ENCODE data around the gene TENM3.

The TENM3 gene

GRCh38 chr4:182756161-182756690 is 513.0 kb downstream of the TENM3 start:
- no peak for DNase-seq

GRCh38 chr4:182758273-182758672 is 515.1 kb downstream of the TENM3 start:
- no peak for DNase-seq

GRCh38 chr4:182760551-182761043 is 517.4 kb downstream of the TENM3 start:
- DNase-seq, result no peak

GRCh38 chr4:182764137-182764536 is 520.9 kb downstream of the TENM3 start:
- no peak for DNase-seq

GRCh38 chr4:182764642-182765041 is 521.4 kb downstream of the TENM3 start:
- no peak for DNase-seq

GRCh38 chr4:182765987-182766856 is 523.0 kb downstream of the TENM3 start:
- DNase-seq, result no peak

GRCh38 chr4:182766857-182767250 is 523.7 kb downstream of the TENM3 start:
- no peak for DNase-seq

- no peak for DNase-seq
These were observed 525.6 kb downstream of the TENM3 start for GRCh38 chr4:182768838-182769237.

GRCh38 chr4:182770259-182770995 is 527.2 kb downstream of the TENM3 start:
- no peak for DNase-seq

GRCh38 chr4:182770996-182771514 is 527.9 kb downstream of the TENM3 start:
- no peak for DNase-seq

- DNase-seq, result no peak
These were observed 531.9 kb downstream of the TENM3 start for GRCh38 chr4:182775075-182775474.

- DNase-seq, result no peak
These were observed 533.3 kb downstream of the TENM3 start for GRCh38 chr4:182776376-182777105.

GRCh38 chr4:182778222-182778982 is 535.2 kb downstream of the TENM3 start:
- DNase-seq, result no peak

GRCh38 chr4:182786991-182787390 is 543.8 kb downstream of the TENM3 start:
- no peak for DNase-seq

- no peak for DNase-seq
These were observed 545.0 kb downstream of the TENM3 start for GRCh38 chr4:182788201-182788600.

GRCh38 chr4:182789529-182789928 is 546.3 kb downstream of the TENM3 start:
- no peak for DNase-seq

- no peak for DNase-seq
These were observed 552.4 kb downstream of the TENM3 start for GRCh38 chr4:182795446-182796238.

GRCh38 chr4:182799515-182800215 is 556.5 kb downstream of the TENM3 start:
- no peak for DNase-seq

- DNase-seq, result no peak
These were observed 557.0 kb downstream of the TENM3 start for GRCh38 chr4:182800216-182800515.

GRCh38 chr4:182801636-182802035 is 558.4 kb downstream of the TENM3 start:
- DNase-seq, result no peak

GRCh38 chr4:182802621-182803020 is 559.4 kb downstream of the TENM3 start:
- no peak for DNase-seq
